MM.1S (cell line): ENCODE results near the gene ENPEP.

ENCODE experiments used
- DNase-seq: peaks from one replicate; pipeline ENCODE4 v3.0.0-alpha.2; 2015
- H2AFZ ChIP-seq: fragments of 300-600 bp; sonication (generic); 2 replicates; pipeline ENCODE4 v1.6.0; 2016; ENCODE audit warnings: antibody characterized with exemption, low read length
- H3F3A ChIP-seq: fragments of 300-600 bp; sonication (generic); 2 replicates; pipeline ENCODE4 v1.6.1; 2016; ENCODE audit warnings: mild to moderate bottlenecking, antibody characterized with exemption, low read length, moderate library complexity, mixed read lengths; ENCODE audit not compliant: insufficient read depth
- H3K27ac ChIP-seq: fragments of 300-600 bp; sonication (generic); 2 replicates; pipeline ENCODE4 v1.5.1; 2016; ENCODE audit warnings: mild to moderate bottlenecking, low read length
- H3K27me3 ChIP-seq: fragments of 300-600 bp; sonication (generic); replicated peaks from 2 replicates; pipeline ENCODE4 v1.6.0; 2016; ENCODE audit warnings: low read length; ENCODE audit not compliant: insufficient read depth
- H3K36me3 ChIP-seq: fragments of 300-600 bp; sonication (generic); replicated peaks from 2 replicates; pipeline ENCODE4 v1.6.1; 2016; ENCODE audit warnings: mild to moderate bottlenecking, low read length, mixed read lengths; ENCODE audit not compliant: insufficient read depth
- H3K4me1 ChIP-seq: fragments of 300-600 bp; sonication (generic); 2 replicates; pipeline ENCODE4 v1.6.1; 2016; ENCODE audit warnings: low read length, mixed read lengths
- H3K4me2 ChIP-seq: fragments of 300-600 bp; sonication (generic); 2 replicates; pipeline ENCODE4 v1.6.0; 2016; ENCODE audit warnings: low read depth, low read length
- H3K4me3 ChIP-seq: fragments of 300-600 bp; sonication (generic); 2 replicates; pipeline ENCODE4 v1.5.1; 2016; ENCODE audit warnings: low read length, mixed read lengths
- H3K79me2 ChIP-seq: fragments of 300-600 bp; sonication (generic); 2 replicates; pipeline ENCODE4 v1.6.1; 2016; ENCODE audit warnings: mixed run types, low read length, mixed read lengths
- H3K9ac ChIP-seq: fragments of 300-600 bp; sonication (generic); 2 replicates; pipeline ENCODE4 v1.6.1; 2016; ENCODE audit warnings: low read length, mixed read lengths
- H3K9me2 ChIP-seq: fragments of 300-600 bp; sonication (generic); replicated peaks from 2 replicates; pipeline ENCODE4 v1.6.1; 2016; ENCODE audit warnings: mild to moderate bottlenecking, low read length, mixed read lengths; ENCODE audit not compliant: insufficient read depth
- H3K9me3 ChIP-seq: fragments of 300-600 bp; sonication (generic); replicated peaks from 2 replicates; pipeline ENCODE4 v1.6.1; 2016; ENCODE audit warnings: mild to moderate bottlenecking, low read length, mixed read lengths; ENCODE audit not compliant: insufficient read depth
- H4K20me1 ChIP-seq: fragments of 300-600 bp; sonication (generic); 2 replicates; pipeline ENCODE4 v1.6.1; 2016; ENCODE audit warnings: mild to moderate bottlenecking, low read length, moderate library complexity, mixed read lengths; ENCODE audit not compliant: insufficient read depth
- CTCF ChIP-seq: fragments of 300-600 bp; sonication (generic); IDR thresholded peaks from 2 replicates; pipeline ENCODE4 v1.5.1; 2016; ENCODE audit warnings: antibody characterized with exemption, low read length, mixed read lengths
- EZH2 ChIP-seq: fragments of 300-600 bp; sonication (generic); optimal IDR thresholded peaks from 2 replicates; pipeline ENCODE3; 2017; ENCODE audit warnings: low read depth, mild to moderate bottlenecking, antibody characterized with exemption, low read length, mixed read lengths
- EZH2phosphoT487 ChIP-seq: fragments of 300-600 bp; sonication (generic); IDR thresholded peaks from 2 replicates; pipeline ENCODE4 v1.6.1; 2018; ENCODE audit warnings: antibody characterized with exemption, low read length

Gene ENPEP

GRCh38 chr4:110586131-110586850 is 110.3 kb downstream of the ENPEP start:
- Histone ChIP-seq H3K36me3 (no peaks in the 10 kb centered on the region), H3K9me3 (no peaks in the 10 kb centered on the region), H3K4me3 (no peak overlapping the region), H3F3A (no peaks in the 10 kb centered on the region), H3K4me1 (no peaks in the 10 kb centered on the region), H2AFZ (no peak overlapping the region), H3K27me3 (no peaks in the 10 kb centered on the region), H3K9me2 (no peaks in the 10 kb centered on the region), H3K9ac (no peak overlapping the region), H3K27ac (no peak overlapping the region), H4K20me1 (no peaks in the 10 kb centered on the region), H3K4me2 (no peak overlapping the region), H3K79me2 (no peaks in the 10 kb centered on the region)
- DNase-seq: peak; percentile 43
- peak; percentile 26 for TF ChIP-seq CTCF
- TF ChIP-seq EZH2: no peak

GRCh38 chr4:110587666-110588285 is 111.8 kb downstream of the ENPEP start:
- H3K9me3 ChIP-seq: no peaks in the 10 kb centered on the region
- H3K36me3 ChIP-seq: no peaks in the 10 kb centered on the region
- no peaks in the 10 kb centered on the region for H3K4me1 ChIP-seq
- H3K79me2 ChIP-seq: no peaks in the 10 kb centered on the region
- no peaks in the 10 kb centered on the region for H3K27me3 ChIP-seq
- H3K27ac ChIP-seq: no peak overlapping the region
- no peak for DNase-seq
- no peak overlapping the region for H3K9ac ChIP-seq
- no peaks in the 10 kb centered on the region for H3F3A ChIP-seq
- H3K4me2 ChIP-seq: no peak overlapping the region
- H4K20me1 ChIP-seq: no peaks in the 10 kb centered on the region
- no peaks in the 10 kb centered on the region for H3K9me2 ChIP-seq
- no peak overlapping the region for H3K4me3 ChIP-seq
- TF ChIP-seq EZH2 (no peak), CTCF (no peak), EZH2phosphoT487 (no peak)
- H2AFZ ChIP-seq: no peak overlapping the region

GRCh38 chr4:110589297-110589696 is 113.3 kb downstream of the ENPEP start:
- no peak for TF ChIP-seq EZH2
- no peak for TF ChIP-seq EZH2phosphoT487
- no peak; the same call in 1 of the 2 replicates for TF ChIP-seq CTCF
- Histone ChIP-seq H3K4me2 (no peak overlapping the region), H3K9me3 (no peaks in the 10 kb centered on the region), H3K27ac (no peak overlapping the region), H3K4me3 (no peak overlapping the region), H3K79me2 (no peaks in the 10 kb centered on the region), H3K27me3 (no peaks in the 10 kb centered on the region), H3F3A (no peaks in the 10 kb centered on the region), H2AFZ (no peak overlapping the region), H3K9ac (no peak overlapping the region), H3K9me2 (no peaks in the 10 kb centered on the region), H4K20me1 (no peaks in the 10 kb centered on the region), H3K4me1 (no peaks in the 10 kb centered on the region), H3K36me3 (no peaks in the 10 kb centered on the region)
- DNase-seq: no peak
